ENCODE results near the gene AKR1B1.

- TF ChIP-seq, protein P1, sequence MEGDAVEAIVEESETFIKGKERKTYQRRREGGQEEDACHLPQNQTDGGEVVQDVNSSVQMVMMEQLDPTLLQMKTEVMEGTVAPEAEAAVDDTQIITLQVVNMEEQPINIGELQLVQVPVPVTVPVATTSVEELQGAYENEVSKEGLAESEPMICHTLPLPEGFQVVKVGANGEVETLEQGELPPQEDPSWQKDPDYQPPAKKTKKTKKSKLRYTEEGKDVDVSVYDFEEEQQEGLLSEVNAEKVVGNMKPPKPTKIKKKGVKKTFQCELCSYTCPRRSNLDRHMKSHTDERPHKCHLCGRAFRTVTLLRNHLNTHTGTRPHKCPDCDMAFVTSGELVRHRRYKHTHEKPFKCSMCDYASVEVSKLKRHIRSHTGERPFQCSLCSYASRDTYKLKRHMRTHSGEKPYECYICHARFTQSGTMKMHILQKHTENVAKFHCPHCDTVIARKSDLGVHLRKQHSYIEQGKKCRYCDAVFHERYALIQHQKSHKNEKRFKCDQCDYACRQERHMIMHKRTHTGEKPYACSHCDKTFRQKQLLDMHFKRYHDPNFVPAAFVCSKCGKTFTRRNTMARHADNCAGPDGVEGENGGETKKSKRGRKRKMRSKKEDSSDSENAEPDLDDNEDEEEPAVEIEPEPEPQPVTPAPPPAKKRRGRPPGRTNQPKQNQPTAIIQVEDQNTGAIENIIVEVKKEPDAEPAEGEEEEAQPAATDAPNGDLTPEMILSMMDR (IDR thresholded peaks at IDR 0.05), result no peak
- TF ChIP-seq POLR2A (IDR thresholded peaks at IDR 0.05), result no peak
Measured at GRCh38 chr7:134422638-134423037, 36.3 kb downstream of the AKR1B1 start.

All from esophagus squamous epithelium (tissue), 4 donors.